SK-N-MC (cell line): ENCODE data around the gene C17orf107.

Source experiments
- DNase-seq: peaks from one replicate; pipeline ENCODE4 v3.0.0-alpha.2; 2011; ENCODE audit warnings: low read depth, low spot score
- H3K27ac ChIP-seq: fragments of 200-600 bp; sonication (generic); 2 replicates; pipeline ENCODE4 v1.5.1; 2016; ENCODE audit warnings: mixed run types
- H3K36me3 ChIP-seq: fragments of 200-600 bp; sonication (generic); 2 replicates; pipeline ENCODE4 v1.6.1; 2017; ENCODE audit warnings: antibody characterized with exemption, low read length, mixed read lengths; ENCODE audit not compliant: insufficient read depth
- H3K4me3 ChIP-seq: fragments of 200-600 bp; sonication (generic); 2 replicates; pipeline ENCODE4 v1.5.1; 2016
- H3K9ac ChIP-seq: fragments of 200-600 bp; sonication (generic); 2 replicates; pipeline ENCODE4 v1.8.0; 2017; ENCODE audit warnings: mixed run types, mixed read lengths; ENCODE audit not compliant: insufficient read length
- H3K9me3 ChIP-seq: fragments of 200-600 bp; sonication (generic); 2 replicates; pipeline ENCODE4 v1.6.1; 2017; ENCODE audit warnings: low read depth, mild to moderate bottlenecking, antibody characterized with exemption, low read length, moderate library complexity, mixed read lengths
- EZH2 ChIP-seq: fragments of 200-600 bp; sonication (generic); IDR thresholded peaks from one replicate; pipeline ENCODE4 v1.6.1; 2017; ENCODE audit warnings: antibody characterized with exemption
- FOXP2 ChIP-seq: optimal IDR thresholded peaks from 2 replicates; pipeline ENCODE3; 2011; ENCODE audit warnings: mild to moderate bottlenecking, moderate library complexity; ENCODE audit not compliant: insufficient read depth; ENCODE audit errors: extremely low read length, control extremely low read depth
- POLR2AphosphoS5 ChIP-seq: IDR thresholded peaks from 2 replicates; pipeline ENCODE4 v1.6.1; 2012; ENCODE audit warnings: mild to moderate bottlenecking, low read depth, low read length, borderline replicate concordance

C17orf107 gene

DNA sequence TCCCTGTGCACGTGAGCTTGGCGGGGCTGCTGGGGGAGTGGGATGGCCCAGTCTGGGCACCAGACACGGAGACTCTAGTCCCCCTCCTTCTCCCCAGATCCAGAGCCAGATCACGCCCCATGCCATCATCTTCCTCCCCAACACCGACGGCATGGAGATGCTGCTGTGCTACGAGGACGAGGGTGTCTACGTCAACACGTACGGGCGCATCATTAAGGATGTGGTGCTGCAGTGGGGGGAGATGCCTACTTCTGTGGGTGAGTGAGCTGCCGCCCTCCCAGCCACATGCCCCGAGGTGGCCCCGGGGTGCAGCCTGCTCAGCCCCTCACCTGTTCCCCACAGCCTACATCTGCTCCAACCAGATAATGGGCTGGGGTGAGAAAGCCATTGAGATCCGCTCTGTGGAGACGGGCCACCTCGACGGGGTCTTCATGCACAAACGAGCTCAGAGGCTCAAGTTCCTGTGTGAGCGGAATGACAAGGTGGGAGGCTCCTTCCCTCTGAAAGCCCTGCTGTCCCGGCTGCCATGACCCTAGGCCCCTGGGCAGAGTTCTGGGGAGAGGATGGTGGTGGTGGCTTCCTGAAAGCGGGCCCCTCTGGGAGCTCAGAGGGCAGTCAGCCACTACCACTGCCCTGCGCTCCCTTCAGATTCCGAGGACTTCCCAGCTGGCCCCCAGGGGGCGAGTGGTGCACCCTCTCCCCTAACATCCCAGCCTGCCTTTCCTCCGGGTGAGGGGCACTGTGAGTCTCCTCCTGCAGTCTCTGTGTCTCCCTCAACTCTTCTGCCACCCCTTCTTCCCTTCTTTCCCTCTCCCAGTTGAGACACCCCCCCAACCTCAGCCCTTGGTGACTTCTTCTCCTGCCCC lies 2.8 kb upstream of the C17orf107 start:
- no peak for DNase-seq
- no peak overlapping the region for H3K27ac ChIP-seq
- no peaks in the 10 kb centered on the region for H3K9me3 ChIP-seq
- peaks cover 19% of the 10 kb centered on the region; the same call in 1 of the 2 replicates for H3K36me3 ChIP-seq
- TF ChIP-seq FOXP2, result no peak
- TF ChIP-seq EZH2, result no peak
- no peak for TF ChIP-seq POLR2AphosphoS5
- H3K9ac ChIP-seq, result no peak overlapping the region
- H3K4me3 ChIP-seq, result no peak overlapping the region

DNA sequence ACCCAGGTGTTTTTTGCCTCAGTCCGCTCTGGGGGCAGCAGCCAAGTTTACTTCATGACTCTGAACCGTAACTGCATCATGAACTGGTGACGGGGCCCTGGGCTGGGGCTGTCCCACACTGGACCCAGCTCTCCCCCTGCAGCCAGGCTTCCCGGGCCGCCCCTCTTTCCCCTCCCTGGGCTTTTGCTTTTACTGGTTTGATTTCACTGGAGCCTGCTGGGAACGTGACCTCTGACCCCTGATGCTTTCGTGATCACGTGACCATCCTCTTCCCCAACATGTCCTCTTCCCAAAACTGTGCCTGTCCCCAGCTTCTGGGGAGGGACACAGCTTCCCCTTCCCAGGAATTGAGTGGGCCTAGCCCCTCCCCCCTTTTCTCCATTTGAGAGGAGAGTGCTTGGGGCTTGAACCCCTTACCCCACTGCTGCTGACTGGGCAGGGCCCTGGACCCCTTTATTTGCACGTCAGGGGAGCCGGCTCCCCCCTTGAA lies 2.1 kb upstream of the C17orf107 start:
- Histone ChIP-seq H3K36me3 (peaks cover 19% of the 10 kb centered on the region; the same call in 1 of the 2 replicates), H3K27ac (no peak overlapping the region), H3K9ac (no peak overlapping the region), H3K4me3 (no peak overlapping the region), H3K9me3 (no peaks in the 10 kb centered on the region)
- no peak for TF ChIP-seq POLR2AphosphoS5
- no peak for TF ChIP-seq FOXP2
- TF ChIP-seq EZH2, result no peak
- no peak for DNase-seq

DNA sequence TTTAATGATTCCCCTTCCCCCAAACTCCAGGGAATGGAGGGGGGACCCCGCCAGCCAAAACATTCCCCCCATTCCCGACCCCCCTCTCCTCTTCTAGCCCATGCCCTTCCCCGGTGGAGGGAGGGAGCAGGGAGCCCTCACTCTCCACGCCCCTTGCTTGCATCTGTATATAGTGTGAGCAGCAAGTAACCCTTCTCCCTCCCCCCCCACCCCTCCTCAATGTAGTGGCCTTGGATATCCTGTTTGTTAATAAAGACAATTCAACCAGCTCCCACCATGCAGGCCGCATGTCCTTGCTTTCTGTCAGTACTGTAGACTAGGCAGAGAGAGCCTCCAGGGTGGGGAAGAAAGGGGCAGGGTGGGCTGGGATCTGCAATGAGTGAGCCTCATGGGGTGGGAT lies 1.6 kb upstream of the C17orf107 start:
- no peak for DNase-seq
- H3K27ac ChIP-seq, result no peak overlapping the region
- no peaks in the 10 kb centered on the region for H3K9me3 ChIP-seq
- H3K4me3 ChIP-seq, result no peak overlapping the region
- TF ChIP-seq POLR2AphosphoS5 (no peak), FOXP2 (no peak), EZH2 (no peak)
- no peak overlapping the region for H3K9ac ChIP-seq
- H3K36me3 ChIP-seq, result peaks cover 19% of the 10 kb centered on the region; the same call in 1 of the 2 replicates

DNA sequence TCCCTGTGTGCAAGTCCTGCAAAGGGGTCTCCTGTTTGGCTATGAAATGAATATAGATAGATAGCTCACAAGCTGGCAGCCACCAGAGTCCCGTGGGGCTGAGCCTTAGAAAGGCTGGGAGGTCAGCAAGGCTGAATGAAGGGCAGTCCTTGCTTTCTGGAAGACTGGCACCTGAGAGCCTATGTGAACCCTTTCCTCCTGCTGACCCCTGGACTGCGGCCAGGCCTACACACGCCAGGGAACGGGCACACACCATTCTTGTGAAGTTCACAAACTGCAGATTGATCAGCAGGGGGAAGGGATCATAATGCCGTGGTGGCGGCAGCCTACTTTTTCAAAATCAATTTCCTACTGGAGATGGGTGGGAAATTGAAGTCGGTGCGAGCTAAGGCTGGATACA lies 985 bp upstream of the C17orf107 start:
- DNase-seq, result no peak
- Histone ChIP-seq H3K9ac (no peak overlapping the region), H3K27ac (0 out of 2 replicates have a peak overlapping the region, but pooled peaks have one; percentile 13), H3K9me3 (no peaks in the 10 kb centered on the region), H3K36me3 (peaks cover 19% of the 10 kb centered on the region; the same call in 1 of the 2 replicates), H3K4me3 (no peak overlapping the region)
- TF ChIP-seq FOXP2 (no peak), POLR2AphosphoS5 (no peak), EZH2 (no peak)

DNA sequence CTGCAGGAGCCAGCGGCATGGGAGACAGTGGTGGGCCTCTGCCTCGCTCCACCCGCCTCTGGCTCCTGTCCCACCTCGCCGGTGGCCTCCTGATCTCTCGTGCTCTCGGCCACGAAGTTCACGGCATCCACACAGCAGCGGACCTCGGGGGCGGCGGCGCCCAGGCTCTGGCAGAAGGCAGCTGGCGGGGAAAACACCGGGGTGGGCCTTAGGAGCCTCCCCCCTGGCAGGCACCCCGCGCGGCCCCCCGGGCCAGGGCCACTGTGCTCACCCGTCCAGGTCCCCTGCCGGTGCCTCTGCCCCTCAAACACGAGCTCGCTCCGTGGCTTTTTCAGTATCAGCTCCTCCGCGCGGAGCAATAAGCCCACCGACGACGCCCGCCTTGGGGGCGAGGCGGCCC lies 409 bp upstream of the C17orf107 start:
- no peak for DNase-seq
- no peak for TF ChIP-seq EZH2
- TF ChIP-seq POLR2AphosphoS5, result no peak
- no peak for TF ChIP-seq FOXP2
- Histone ChIP-seq H3K36me3 (peaks cover 17% of the 10 kb centered on the region; the same call in 1 of the 2 replicates), H3K9ac (peak overlapping the region; percentile 63), H3K27ac (no peak overlapping the region), H3K4me3 (peak overlapping the region; percentile 78), H3K9me3 (no peaks in the 10 kb centered on the region)

DNA sequence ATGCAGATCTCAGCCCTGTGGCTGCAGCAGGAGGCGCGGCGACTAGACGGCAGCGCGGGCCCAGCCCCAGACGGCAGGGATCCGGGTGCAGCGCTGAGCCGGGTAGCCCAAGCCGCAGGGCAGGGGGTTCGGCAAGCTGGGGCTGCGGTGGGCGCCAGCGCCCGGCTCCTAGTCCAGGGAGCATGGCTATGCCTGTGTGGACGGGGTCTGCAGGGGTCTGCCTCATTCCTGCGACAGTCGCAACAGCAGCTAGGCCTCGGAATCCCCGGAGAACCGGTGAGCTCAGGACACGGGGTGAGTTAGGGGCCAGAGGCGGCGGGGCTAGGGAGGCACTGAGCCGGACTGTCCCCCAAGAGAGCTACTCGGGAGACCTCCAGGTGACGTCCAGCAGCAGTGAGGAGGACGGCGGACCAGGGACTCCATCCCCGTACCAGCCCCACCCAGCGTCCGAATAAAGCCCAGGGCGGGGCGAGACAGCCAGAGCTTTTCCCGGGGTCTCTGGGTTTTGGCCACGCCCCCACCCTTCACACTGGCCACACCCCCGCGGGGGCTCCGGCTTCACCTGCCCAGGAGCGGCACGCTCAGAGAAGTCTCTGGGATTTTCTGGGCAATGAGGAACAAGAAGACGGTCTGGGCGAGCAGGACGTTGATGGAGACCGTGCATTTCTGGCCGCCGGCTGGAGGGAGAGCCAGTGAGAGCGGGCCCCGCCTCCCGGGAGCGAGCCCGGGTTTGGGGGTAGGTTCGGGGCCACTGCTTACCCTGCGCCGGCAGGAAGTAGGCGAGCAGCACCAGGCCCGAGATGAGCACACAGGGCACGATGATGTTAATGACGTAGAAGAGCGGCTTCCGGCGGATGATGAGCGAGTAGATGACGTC lies 1.1 kb downstream of the C17orf107 start:
- H3K36me3 ChIP-seq, result peaks cover 7% of the 10 kb centered on the region; the same call in 1 of the 2 replicates
- TF ChIP-seq EZH2 (no peak), FOXP2 (no peak), POLR2AphosphoS5 (no peak)
- no peak for DNase-seq
- H3K9me3 ChIP-seq, result no peaks in the 10 kb centered on the region
- H3K9ac ChIP-seq, result peak overlapping the region; percentile 72
- H3K4me3 ChIP-seq, result peak overlapping the region; percentile 78; the same call in 1 of the 2 replicates
- H3K27ac ChIP-seq, result no peak overlapping the region

DNA sequence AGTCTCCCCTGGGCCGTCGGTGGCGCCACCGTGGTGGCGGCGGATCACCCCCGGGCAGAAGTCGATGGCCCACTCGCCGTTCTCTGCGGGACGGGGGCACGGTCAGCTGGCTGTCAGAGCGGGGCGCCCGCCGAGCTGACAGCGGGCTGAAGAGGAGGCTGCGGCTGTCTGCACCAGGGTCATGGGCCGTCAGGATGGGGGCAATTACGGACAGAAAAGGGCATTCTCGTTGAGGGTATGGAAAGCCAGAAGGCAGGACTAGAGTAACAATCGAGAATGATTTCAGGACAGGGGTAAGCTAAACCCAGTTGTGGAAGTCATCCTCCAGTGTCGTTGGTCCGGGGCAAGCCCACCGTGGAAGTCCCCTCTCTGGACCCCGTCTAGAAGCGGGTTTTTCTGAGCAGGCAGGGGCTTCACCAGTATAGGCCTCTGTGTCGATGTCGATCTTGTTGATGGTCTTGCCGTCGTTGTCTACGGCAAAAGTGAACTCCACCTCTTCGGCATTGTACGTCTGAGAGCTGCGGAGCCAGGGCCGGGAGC lies 1.8 kb downstream of the C17orf107 start:
- no peak for DNase-seq
- Histone ChIP-seq H3K4me3 (no peak overlapping the region), H3K9me3 (no peaks in the 10 kb centered on the region), H3K36me3 (peaks cover 7% of the 10 kb centered on the region; the same call in 1 of the 2 replicates), H3K9ac (no peak overlapping the region), H3K27ac (no peak overlapping the region)
- no peak for TF ChIP-seq POLR2AphosphoS5
- no peak for TF ChIP-seq EZH2
- TF ChIP-seq FOXP2, result no peak
